HG02610 (cell line): ENCODE results near the gene C4B.
"Not testable (repeated sequence)": the region's sequence is repeated elsewhere in the genome, so short reads cannot be mapped to it uniquely, and the experiment has no call there.

Experiments
- ATAC-seq: cut with Tn5 transposase; IDR thresholded peaks from one replicate; pipeline ENCODE4 v1.9.1; 2021; ENCODE audit warnings: mild to moderate bottlenecking, moderate library complexity; ENCODE audit not compliant: unreplicated experiment

Gene C4B

GRCh38 chr6:31980998-31981397, 33.6 kb upstream of the C4B start:
- not testable (repeated sequence) for ATAC-seq

- ATAC-seq, result not testable (repeated sequence)
Observed at GRCh38 chr6:31981744-31982143, 32.9 kb upstream of the C4B start, which contains the start of gene C4A. TSS of gene C4A (plus strand) at chr6:31982057. CDS start at chr6:31982108, 51 bp downstream.

GRCh38 chr6:31989363-31989762, 25.2 kb upstream of the C4B start:
- ATAC-seq, result not testable (repeated sequence)

GRCh38 chr6:31994421-31994820, 20.2 kb upstream of the C4B start:
- ATAC-seq, result not testable (repeated sequence)

DNA sequence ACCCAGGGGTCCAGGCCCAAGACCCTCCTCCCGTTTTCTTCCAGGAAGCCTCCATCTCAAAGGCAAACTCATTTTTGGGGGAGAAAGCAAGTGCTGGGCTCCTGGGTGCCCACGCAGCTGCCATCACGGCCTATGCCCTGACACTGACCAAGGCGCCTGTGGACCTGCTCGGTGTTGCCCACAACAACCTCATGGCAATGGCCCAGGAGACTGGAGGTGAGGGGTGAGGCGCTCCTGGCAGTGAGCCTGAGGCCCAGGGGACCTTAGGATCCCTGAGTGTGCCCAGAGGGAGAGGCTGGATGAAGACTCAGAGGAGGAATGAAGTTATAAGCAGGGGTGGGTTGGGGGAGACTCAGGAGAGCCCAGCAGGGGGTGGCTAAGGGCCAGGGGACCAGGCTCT, 18.2 kb upstream of the C4B start:
- ATAC-seq, result not testable (repeated sequence)

DNA sequence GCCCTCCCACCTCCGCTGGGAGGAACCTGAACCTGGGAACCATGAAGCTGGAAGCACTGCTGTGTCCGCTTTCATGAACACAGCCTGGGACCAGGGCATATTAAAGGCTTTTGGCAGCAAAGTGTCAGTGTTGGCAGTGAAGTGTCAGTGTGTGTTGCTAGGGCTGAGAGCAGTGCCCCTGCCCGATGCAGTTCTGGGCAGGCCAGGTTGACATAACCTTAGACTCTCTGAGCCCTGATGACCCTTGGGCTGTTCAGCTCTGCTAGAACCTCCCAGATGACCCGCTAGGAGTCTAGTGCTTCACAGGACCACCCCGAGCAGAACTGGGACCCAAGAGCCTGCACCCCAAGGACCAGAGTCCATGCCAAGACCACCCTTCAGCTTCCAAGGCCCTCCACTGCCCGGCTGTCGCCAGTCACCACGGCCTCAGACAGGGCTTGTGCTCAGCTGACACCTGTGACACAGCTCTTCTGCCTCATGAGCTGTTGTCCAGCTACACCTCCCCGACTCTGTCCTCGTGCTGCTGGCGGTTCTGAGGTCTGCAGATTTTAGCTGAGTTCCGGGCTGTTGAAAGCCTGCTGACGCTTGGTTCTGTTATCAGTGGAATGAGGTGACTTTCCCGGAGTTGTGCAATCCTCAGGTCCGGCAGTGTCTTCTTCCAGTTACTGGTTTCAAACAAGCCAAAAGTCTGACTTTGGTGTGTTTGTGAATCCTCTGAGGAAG, 11.9 kb upstream of the C4B start:
- ATAC-seq, result not testable (repeated sequence)

DNA sequence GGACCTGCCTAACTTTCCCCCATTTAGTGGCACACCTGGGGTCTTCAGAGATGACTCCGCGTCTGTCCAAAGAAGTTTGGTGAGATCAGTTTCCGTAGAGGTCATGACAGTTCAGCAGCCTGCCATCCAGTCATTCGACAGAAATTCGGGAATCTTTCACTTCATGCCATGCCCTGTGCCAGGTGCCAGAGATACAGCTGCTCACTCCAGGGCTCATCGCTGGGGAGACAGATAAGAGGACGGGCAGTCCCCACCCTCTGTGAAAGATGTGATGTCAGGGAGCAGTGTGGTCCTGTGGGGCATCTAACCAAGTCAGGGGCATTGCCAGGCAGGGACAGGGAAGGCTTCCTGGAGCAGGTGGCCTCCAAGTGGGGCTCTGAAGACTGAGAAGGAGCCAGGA, 11.3 kb upstream of the C4B start:
- not testable (repeated sequence) for ATAC-seq

- ATAC-seq, result not testable (repeated sequence)
Observed at GRCh38 chr6:32004393-32004792, 10.2 kb upstream of the C4B start.

GRCh38 chr6:32004864-32005537, 9.6 kb upstream of the C4B start:
- not testable (repeated sequence) for ATAC-seq

GRCh38 chr6:32005538-32005880, 9.1 kb upstream of the C4B start:
- ATAC-seq, result not testable (repeated sequence)

DNA sequence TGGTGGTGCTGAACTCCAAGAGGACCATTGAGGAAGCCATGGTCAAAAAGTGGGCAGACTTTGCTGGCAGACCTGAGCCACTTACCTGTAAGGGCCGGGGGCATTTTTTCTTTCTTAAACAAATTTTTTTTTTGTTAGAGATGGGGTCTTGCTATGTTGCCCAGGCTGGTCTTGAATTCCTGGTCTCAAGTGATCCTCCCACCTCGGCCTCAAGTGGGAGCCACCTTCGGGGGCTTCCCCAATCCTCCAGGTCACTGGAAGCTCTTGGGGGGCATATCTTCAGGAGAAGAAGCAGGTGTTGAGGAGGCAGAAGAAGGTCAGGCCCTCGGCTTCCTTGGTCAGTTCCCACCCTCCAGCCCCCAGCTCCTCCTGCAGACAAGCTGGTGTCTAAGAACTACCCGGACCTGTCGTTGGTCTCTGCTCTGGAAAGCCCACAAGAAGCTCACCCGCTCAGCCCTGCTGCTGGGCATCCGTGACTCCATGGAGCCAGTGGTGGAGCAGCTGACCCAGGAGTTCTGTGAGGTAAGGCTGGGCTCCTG, 8.5 kb upstream of the C4B start:
- ATAC-seq, result not testable (repeated sequence)

- ATAC-seq, result not testable (repeated sequence)
Observed at GRCh38 chr6:32007086-32007485, 7.5 kb upstream of the C4B start.

- ATAC-seq, result not testable (repeated sequence)
Observed at GRCh38 chr6:32008037-32008436, 6.6 kb upstream of the C4B start.

DNA sequence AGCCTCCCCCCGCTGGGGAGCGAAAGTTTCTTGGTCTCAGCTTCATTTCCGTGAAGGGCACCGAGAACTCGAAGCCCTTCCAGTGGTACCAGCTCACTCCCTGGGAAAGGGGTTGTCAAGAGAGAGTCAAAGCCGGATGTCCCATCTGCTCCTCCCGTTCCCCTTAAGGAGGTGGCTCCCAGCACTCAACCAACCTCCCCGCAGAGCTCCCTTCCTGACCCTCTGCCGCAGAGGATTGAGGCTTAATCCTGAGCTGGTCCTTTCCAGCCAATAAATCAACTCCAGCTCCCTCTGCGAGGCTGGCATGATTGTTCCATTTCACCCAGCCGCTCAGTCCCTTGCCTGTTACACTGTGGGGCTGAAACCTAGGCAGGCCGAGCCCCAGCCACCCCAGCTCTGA, 6.0 kb upstream of the C4B start:
- ATAC-seq, result not testable (repeated sequence)

DNA sequence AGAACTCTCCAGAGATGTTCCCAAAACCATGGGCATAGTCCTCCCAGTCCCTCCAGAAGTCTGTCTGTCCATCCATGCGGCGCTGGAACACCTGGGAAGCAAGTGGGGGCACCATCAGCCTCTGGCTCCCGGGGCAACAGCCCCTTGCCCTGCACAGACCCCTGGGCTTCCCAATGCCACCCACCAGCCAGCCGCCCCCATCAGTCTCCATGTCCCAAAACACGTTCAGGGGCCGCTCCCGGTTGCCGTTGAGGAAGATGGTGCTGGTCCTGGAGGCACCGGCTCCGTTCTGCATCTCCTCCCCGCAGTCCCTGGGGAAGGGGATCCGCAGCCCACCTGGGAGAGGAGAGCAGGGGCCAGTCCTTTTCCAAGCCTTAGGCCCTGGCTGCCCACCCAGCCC, 5.1 kb upstream of the C4B start:
- ATAC-seq, result not testable (repeated sequence)

DNA sequence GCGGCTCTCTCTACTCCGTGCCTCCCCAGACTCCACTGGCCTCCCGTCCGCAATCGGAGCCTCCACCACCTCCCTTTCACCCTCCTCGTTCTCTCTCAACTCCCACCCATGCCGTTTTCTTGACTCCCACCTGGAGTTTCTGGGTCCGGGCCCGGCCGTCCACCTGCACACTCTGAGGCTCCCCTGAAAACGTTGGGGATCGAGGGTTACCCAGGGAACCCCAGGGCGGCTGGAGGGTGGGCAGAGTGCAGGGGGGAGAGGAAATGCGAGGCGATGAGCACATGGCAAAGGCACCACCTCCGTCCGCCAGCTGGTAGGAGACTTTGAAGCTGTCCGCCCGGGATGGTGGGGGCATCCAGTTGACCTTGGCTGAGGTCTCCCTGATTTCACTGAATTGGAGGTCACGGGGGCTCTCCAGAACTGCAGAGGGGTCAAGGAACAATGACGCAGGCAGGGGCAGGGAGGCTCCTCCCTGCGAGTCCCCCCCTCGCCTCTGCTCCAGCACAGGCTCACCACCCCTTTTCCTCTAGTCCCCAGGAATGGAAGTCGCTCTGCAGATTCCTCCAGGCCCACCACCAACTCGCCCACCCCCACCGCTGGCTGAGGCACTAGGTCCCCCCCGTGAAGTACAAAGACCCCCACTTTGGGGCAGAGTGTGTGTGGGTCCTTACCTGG, 3.6 kb upstream of the C4B start:
- not testable (repeated sequence) for ATAC-seq

DNA sequence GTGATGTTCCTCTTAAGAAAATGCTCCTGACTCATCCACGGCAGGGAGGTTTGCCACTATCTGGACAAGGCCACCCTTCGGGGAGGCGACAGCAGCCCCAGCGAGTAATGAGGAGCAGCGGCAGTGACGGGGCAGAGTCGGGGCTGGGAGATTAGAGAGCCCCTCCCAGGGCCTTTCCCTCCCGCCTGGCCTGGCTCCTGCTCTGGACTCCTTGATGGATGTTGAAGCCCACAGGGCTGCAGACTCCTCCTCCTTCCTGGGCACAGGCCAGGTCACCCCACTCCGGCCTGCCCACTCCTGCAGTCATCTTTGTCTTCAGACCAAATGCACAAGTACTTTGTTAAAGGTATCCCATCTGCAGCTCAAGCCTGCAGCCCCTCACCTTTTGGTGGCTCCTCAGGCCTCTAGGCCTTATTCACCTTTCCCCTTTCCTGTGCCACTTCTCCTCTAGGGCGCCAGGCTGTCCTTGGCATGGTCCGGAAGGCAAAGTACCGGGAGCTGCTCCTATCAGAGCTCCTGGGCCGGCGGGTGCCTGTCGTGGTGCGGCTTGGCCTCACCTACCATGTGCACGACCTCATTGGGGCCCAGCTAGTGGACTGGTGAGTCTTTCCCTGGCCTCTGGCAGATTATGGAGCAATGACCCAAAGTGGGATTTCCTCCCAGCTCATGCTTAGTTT, 1.5 kb upstream of the C4B start:
- not testable (repeated sequence) for ATAC-seq

- not testable (repeated sequence) for ATAC-seq
Observed at GRCh38 chr6:32013738-32014137, 857 bp upstream of the C4B start.

GRCh38 chr6:32022100-32022499, 7.5 kb downstream of the C4B start:
- ATAC-seq, result not testable (repeated sequence)

DNA sequence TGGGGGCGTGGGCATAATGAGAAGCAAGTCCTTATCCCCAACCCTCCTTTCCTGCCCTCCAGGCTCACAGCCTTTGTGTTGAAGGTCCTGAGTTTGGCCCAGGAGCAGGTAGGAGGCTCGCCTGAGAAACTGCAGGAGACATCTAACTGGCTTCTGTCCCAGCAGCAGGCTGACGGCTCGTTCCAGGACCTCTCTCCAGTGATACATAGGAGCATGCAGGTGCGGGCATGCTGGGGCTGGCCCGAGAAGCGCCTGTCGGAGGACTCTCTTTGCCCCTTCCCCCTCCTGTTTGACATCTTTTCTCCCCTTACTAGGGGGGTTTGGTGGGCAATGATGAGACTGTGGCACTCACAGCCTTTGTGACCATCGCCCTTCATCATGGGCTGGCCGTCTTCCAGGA, 14.0 kb downstream of the C4B start:
- ATAC-seq, result not testable (repeated sequence)

GRCh38 chr6:32029553-32029952, 15.0 kb downstream of the C4B start:
- not testable (repeated sequence) for ATAC-seq
